CD4-positive, alpha-beta T cell treated with Interleukin-4 for 4 hours (primary cell): ENCODE data around the gene MCEMP1.

Experiments used
- DNase-seq: peaks from one replicate; pipeline ENCODE4 v3.0.0-alpha.2; 2020

MCEMP1 gene

DNA sequence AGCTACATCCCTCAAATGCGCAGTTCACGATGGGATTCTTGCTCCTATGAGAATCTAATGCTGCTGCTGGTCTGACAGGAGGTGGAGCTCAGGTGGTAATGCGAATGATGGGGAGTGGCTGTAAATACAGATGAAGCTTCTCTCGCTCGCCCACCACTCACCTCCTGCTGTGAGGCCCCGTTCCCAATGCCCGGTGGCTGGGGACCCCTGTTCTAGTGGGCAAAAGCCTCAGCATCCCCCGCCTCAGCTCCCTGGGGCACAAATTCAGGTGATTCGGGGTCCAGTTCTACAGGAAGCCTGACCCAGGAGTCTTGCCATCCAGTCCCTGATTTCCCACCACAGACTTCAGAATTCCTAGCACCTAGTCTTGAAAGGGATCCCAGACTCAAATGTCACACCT is 4.4 kb upstream of the MCEMP1 start:
- no peak for DNase-seq

GRCh38 chr19:7674010-7675005 is 2.6 kb upstream of the MCEMP1 start:
- no peak for DNase-seq

GRCh38 chr19:7676376-7676775 is 514 bp upstream of the MCEMP1 start:
- no peak for DNase-seq

DNA sequence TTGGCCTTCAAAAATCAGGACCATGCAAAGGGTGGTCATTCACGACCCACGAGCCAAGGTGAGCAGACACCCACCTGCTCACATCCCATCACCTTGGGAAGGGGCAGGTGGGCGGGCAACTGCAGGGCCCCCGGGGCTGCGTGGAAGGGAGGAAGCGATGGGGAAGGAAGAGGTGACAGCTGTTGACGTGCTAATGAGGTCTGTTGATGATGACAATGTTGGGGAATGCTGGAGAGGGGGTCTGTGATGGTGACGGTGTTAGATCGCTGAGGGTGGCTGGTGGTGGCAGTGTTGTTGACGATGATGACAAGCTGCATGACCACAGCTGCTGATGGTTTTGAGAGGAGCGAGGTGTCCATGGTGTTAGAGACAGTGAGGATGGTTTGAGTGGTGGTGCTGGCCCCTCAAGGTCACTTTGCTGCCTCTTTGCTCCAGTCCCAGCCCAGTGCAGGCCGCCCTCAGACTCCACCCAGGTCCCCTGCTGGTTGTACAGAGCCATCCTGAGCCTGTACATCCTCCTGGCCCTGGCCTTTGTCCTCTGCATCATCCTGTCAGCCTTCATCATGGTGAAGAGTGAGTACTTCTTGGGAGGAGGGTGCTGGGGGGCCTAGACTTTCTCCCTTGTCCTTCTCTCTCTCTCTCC is 900 bp downstream of the MCEMP1 start:
- DNase-seq, result no peak

DNA sequence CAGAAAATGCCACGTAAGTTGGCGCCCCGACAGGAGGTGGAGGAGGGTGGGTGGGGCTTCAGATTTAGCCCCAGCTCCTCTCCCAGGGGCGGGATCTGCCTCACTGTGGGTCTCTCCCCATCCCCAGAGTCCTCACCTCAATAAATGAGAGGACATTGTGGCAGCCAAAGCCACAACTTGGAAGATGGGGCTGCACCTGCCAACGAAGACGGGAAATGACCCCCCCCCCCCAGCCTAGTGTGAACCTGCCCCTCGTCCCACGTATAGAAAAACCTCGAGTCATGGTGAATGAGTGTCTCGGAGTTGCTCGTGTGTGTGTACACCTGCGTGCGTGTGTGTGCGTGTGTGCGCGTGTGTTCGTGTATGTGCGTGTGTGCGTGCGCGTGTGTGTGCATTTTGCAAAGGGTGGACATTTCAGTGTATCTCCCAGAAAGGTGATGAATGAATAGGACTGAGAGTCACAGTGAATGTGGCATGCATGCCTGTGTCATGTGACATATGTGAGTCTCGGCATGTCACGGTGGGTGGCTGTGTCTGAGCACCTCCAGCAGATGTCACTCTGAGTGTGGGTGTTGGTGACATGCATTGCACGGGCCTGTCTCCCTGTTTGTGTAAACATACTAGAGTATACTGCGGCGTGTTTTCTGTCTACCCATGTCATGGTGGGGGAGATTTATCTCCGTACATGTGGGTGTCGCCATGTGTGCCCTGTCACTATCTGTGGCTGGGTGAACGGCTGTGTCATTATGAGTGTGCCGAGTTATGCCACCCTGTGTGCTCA is 2.3 kb downstream of the MCEMP1 start:
- peak; percentile 81 for DNase-seq

DNA sequence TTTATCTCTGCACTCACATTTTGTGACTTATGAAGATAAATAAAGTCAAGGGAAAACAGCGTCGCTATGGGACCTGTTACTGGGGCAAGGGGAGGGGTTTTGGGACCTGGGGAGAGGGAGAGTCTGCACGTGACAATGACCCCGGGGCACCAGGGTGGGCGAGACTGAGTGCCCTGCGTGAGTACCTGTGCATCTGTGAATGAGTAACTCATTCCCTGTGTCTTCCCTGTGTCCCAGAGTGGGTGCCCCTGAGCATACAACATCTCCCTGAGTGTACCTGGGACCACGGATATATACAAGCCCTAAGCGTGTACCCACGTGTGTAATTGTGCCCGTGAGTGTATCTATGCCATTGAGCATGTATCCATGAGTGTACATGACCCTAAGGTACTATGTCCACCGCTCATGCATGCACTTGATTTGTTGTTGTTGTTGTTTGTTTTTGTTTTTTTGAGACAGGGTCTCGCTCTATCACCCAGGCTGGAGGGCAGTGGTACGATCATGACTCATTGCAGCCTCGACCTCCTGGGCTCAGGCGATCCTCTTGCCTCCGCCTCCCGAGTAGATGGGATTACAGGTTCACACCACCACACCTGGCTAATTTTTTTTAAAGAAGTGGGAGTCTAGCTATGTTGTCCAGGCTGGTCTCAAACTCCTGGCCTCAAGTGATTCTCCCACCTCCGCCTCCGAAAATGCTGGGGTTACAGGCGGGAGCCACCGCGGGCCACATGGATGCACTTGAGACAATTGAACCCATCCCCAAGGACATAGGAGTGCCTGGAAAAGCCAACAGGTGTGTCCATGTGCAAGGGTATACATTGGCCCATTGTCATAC is 3.1 kb downstream of the MCEMP1 start:
- DNase-seq, result no peak

DNA sequence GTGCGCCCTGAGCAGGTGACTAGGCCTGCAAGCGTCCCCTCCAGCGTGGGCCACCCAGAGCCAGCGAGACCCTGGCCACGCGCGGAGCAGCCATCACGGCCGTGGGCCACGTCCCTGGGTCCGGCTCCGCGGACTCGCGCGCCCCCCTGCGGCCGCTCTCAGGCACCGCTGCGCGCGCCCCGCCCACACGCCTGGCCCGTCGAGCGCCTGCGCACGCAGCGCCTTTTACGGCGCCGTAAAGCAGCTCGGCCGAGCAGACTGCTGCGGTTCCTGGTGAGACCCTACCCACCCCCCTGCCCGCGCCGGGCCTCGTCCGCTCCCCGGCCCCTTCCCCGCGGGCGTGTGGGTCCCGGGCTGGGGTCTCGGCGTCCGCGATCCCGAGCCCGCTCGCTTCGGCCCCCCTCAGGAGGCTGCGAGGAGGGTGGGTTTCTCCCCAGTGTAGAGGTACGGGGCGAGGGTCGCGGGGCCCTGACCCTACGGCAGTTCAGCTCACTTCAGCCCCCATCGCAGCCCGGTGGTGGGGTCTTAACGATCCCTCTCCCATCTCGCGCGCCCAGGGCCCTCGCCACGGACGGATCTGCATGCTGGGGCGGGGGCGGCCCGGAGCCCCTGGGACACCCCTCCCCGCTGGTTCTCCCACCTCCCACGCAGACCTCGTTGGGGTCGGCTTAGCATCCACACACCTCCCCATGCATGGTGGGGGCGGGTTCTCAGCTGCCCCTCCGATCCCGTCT is 3.9 kb downstream of the MCEMP1 start, which contains the start of gene TRAPPC5:
TSS of gene TRAPPC5 (plus strand) at position 228 of the 734 bp plus-strand sequence. CDS start 1,421 bp downstream, outside the sequence.
- peak; percentile 79 for DNase-seq

DNA sequence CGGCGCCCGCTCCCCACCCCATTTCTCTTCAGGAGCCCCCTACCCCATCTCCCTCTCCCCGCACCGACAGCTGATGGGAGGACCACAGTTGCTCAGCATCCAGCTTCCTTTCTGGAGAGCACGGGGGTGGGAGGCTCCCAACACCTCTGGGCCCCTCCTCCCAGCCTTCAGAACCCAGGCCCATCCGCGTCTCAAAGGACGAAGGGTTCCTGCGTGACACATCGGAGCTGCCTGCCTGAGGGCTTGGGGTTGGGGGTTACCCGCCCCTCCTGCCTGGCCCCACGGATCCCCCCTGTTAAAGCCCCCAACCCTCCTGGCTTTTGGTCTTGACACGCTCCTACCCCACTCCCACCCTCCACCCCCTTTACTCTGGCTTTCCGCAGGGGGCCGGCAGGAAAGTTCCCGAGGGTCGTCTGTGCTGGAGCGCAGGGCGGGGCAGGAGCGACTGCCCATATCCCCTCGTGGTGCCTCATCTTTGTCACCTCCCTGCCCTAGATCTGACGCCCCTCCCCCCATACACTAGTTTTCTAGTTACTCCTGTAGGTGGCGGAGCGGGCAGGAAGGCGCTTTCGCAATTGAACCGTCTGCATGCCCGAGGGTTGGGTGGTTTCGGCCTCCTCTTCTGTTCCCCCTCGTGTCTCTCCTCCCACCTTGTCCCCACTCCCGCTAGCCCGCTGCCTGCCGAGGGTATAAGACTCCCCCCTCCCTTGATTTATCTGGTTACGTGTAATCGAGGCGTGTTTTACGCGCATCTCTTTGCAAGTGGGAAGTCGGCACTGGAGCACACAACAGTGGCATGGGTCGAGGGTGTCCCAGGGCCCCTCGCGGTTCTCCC is 4.7 kb downstream of the MCEMP1 start:
- DNase-seq, result peak; percentile 88

GRCh38 chr19:7682175-7682855 is 5.4 kb downstream of the MCEMP1 start:
- no peak for DNase-seq

GRCh38 chr19:7685546-7686445 is 8.9 kb downstream of the MCEMP1 start:
- DNase-seq, result no peak

- no peak for DNase-seq
These were observed 10.3 kb downstream of the MCEMP1 start for GRCh38 chr19:7687177-7687576.

GRCh38 chr19:7689165-7689564 is 12.3 kb downstream of the MCEMP1 start:
- DNase-seq, result no peak

GRCh38 chr19:7690779-7691258 is 13.9 kb downstream of the MCEMP1 start:
- DNase-seq, result no peak

- no peak for DNase-seq
These were observed 14.6 kb downstream of the MCEMP1 start for GRCh38 chr19:7691497-7691896.

- DNase-seq, result no peak
These were observed 15.7 kb downstream of the MCEMP1 start for GRCh38 chr19:7692417-7693088.

- DNase-seq, result no peak
These were observed 17.6 kb downstream of the MCEMP1 start for GRCh38 chr19:7694499-7694898.

DNA sequence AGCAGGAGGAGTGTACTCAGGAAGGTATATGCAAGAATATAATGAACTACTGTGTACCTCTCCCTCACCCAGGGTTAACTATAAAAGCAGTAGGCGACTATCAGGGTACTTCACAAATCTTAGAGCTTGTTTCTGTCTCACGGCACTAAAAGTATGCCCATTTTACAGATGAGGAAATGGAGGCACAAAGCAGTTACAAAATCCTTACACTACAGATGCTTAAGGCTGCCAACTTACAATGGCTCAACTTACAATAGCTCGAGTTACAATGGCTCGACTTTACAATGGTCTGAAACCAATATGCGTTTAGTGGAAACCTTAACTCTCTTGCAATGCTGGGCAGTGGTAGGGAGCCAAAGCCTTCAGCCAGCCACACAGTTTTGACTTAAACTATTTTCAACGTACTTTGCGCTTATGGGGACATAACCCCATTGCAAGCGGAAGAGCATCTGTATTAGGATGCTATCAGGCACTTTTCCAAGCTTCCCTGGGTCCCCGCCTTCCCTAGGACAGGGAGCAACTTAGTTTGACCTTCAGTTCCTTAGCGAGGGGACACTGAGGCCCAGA is 20.9 kb downstream of the MCEMP1 start:
- DNase-seq, result no peak

DNA sequence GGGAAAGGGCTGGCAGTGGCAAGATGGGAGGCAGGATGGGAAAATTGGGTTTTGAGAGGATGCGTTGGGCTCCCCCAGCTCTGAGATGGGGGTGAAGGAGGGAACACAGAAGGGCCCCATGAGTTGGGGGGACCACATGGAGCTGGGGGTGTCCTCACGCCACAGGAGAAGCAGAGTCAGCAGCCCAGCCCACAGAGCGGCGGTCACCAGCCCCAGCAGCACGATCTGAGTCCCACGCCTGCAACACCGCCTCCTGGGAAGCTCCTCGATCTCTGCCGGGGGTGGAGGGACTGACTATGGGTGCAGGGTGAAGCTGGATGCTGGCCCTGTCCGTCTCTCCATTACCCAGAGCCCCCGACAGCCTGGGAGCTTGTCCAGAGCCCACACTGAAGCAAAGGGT is 21.7 kb downstream of the MCEMP1 start:
- no peak for DNase-seq
